Regular cardiac myocyte (primary cell): ENCODE results near the gene OR7D2. TPM values are rescaled to one million over a fixed set of nuclear protein-coding genes. Genes with fewer than 3 reads are reported as not detected.

Experiments
- total RNA-seq: library from RNA; depleted of rRNA; stranded (reverse); fragments of >200 nt; gene quantifications from 2 replicates; pipeline ENCODE4 v1.2.3, GENCODE V29; 2014

Gene OR7D2
- total RNA-seq, result not detected in 2 replicates

DNA sequence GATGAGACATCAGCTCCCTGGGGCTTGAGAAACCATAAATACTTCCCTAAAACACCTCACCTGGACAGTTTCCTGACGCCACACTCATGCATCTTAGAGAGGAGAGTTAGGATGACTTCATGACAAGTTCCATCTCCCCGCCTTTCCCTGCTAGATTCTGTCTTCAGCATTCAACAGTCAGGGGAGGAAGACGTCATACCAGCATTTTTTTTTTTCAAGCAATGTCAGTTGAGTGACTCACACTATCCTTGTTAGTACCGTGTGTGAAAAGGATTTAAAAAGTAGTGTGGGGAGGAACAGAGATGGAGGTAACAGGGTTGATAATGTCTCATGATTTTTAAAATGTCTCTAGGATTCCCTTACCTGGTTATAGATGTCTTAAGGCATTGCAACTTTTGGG lies at the start of gene OR7D2:
Gene OR7D2, plus strand, starts transcription at position 79 of the 400 bp plus-strand sequence. CDS start 6,803 bp downstream, outside the sequence.

DNA sequence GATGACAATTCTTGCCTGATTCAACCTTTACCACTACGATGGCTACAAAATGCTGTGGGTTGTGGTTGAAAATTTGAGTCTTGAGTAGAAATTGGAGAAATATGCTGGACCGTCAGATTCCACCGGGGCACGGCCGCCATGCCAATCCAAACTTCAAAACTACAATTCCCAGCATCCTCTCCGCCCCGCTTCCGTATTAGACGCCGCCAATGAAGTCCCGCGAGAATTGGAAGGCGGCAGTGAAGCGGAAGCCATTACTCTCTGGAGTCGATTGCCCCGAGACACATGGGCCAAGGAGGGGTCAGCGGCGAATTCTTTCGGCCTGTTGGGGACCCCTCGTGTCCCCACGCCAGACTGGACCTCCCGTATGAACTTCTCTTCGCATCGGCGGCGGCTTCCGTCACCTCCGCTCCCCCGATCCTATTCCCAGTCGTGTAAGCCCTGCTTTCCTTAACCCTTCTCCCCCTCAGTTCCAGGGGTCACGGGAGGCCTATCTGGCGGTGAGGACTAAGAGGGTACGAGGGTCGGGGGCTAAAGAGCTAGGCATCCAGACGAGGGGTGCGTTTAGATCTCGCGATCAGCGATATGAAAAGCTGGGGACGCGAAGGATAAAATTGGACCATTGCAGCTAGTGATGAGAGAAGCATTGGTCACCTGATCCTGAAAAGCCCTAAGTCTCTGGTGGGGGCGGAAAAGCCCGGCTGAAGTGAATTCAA lies 38.5 kb upstream of the OR7D2 start, which contains the start of gene ZNF317:
Gene ZNF317, plus strand, starts transcription at position 239 of the 716 bp plus-strand sequence. CDS start 15,620 bp downstream, outside the sequence.

DNA sequence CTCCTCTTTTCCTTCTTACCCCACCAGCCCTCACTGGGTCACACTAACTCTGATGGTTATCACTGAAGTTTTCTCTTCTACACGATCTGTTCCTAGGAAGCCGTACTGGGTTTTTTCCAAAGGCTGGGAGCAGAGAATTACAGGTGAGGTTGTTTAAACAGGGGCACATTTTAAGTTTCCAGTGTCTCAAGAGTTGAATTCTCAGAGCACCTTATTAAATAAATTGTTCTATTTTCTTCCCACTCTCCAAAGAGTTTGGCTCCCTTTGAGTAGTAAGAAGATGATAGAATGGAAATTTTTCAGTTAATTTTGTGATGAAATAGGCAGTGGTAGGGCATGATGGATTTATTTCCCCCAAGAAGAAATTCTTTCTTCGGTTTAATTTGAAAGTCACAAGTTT lies 40.7 kb downstream of the OR7D2 start, which contains the start of gene OR7D4:
Gene OR7D4, minus strand, starts transcription at position 101 of the 400 bp plus-strand sequence. CDS start 4,752 bp downstream, outside the sequence.

Other genes starting within 250 kb of the OR7D2 start
- gene MUC16, start 168.6 kb upstream of the OR7D2 start, total RNA-seq, result under 0.01 TPM in 1 of 2 replicates, not detected in the other
- not detected in 2 replicates for gene OR1M1, start 91.9 kb upstream of the OR7D2 start, total RNA-seq
- gene OR7G2, start 71.5 kb upstream of the OR7D2 start, total RNA-seq, result not detected in 2 replicates
- gene OR7G1, start 63.2 kb upstream of the OR7D2 start, total RNA-seq, result not detected in 2 replicates
- not detected in 2 replicates for gene OR7G3, start 52.0 kb upstream of the OR7D2 start, total RNA-seq
- 13.2 and 14.4 TPM in 2 replicates for gene ZNF317, start 38.6 kb upstream of the OR7D2 start, total RNA-seq
- not detected in 2 replicates for gene OR7D4, start 40.6 kb downstream of the OR7D2 start, total RNA-seq
- not detected in 2 replicates for gene OR7E24, start 72.0 kb downstream of the OR7D2 start, total RNA-seq
- gene ZNF699, start 130.9 kb downstream of the OR7D2 start, total RNA-seq, result 15.1 and 21.7 TPM in 2 replicates
- 11.5 and 12.7 TPM in 2 replicates for gene ZNF559, start 145.2 kb downstream of the OR7D2 start, total RNA-seq
- gene ZNF177, start 184.0 kb downstream of the OR7D2 start, total RNA-seq, result 0.77 and 1.7 TPM in 2 replicates